Gastrocnemius medialis (tissue), 4 donors: Measurements from ENCODE around the gene INPP4B. TPM values are rescaled to one million over a fixed set of nuclear protein-coding genes. Genes with fewer than 3 reads are reported as not detected.
A peak's percentile ranks its signal among the peaks of the same experiment; 100 is the strongest.

Experiments
- ATAC-seq, 2 donors: fragments of 150-250 bp; one replicate each; pipeline ENCODE4 v1.9.1; 2016
- DNase-seq, 2 donors: peaks; one replicate each; pipeline ENCODE4 v3.0.0-alpha.2; 2019
- H3K27ac ChIP-seq, 4 donors: fragments of 200-600 bp; sonication (generic); 1 replicate in 1 of 4; 2 replicates in 3 of 4; pipeline ENCODE4 v1.5.1; 2016 to 2018; ENCODE audit warnings: mild to moderate bottlenecking in 2 of 4, moderate library complexity in 1 of 4
- H3K27me3 ChIP-seq, 3 donors: fragments of 200-600 bp; sonication (generic) in 2 of 3; 1 replicate in 1 of 3; 2 replicates in 2 of 3; pipeline versions ENCODE4 v1.5.1 to v1.6.0; 2016 to 2019; ENCODE audit warnings: mild to moderate bottlenecking in 1 of 3, moderate library complexity in 1 of 3
- H3K36me3 ChIP-seq, 2 donors: fragments of 200-600 bp; sonication (generic) in 1 of 2; one replicate each; pipeline ENCODE4 v1.5.1; 2017 to 2018
- H3K4me1 ChIP-seq, 2 donors: fragments of 200-600 bp; sonication (generic) in 1 of 2; one replicate each; pipeline ENCODE4 v1.5.1; 2016 to 2017; ENCODE audit warnings: mild to moderate bottlenecking in 2 of 2
- H3K4me3 ChIP-seq, 4 donors: fragments of 200-600 bp; sonication (generic) in 3 of 4; 1 replicate in 1 of 4; 2 replicates in 3 of 4; pipeline ENCODE4 v1.5.1; 2016 to 2019; ENCODE audit warnings: mild to moderate bottlenecking in 2 of 4
- H3K9me3 ChIP-seq, 3 donors: fragments of 200-600 bp; sonication (generic) in 2 of 3; 1 replicate in 1 of 3; 2 replicates in 2 of 3; pipeline ENCODE4 v1.5.1; 2016 to 2019
- CTCF ChIP-seq, 5 experiments: fragments of 450-650 bp in 3 of 5; fragments of 200-600 bp in 2 of 5; sonication (generic) in 2 of 5; IDR thresholded peaks in 4 of 5; conservative IDR thresholded peaks in 1 of 5; 1 replicate in 4 of 5; 2 replicates in 1 of 5; pipeline ENCODE4 v1.5.1; 2016 to 2019; ENCODE audit warnings: antibody characterized with exemption in 5 of 5, mild to moderate bottlenecking in 3 of 5, moderate library complexity in 3 of 5
- POLR2A ChIP-seq, 2 donors: fragments of 450-650 bp; IDR thresholded peaks; one replicate each; pipeline ENCODE4 v1.6.1; 2017; ENCODE audit warnings: antibody characterized with exemption in 2 of 2, mild to moderate bottlenecking in 2 of 2, moderate library complexity in 2 of 2
- in situ Hi-C, 4 donors: fragments of 200-750 bp; cut with MboI; loops; one replicate each; pipeline versions ENCODE4 v1.15.0 to v1.8.0; 2017; ENCODE audit warnings: low sequenced_read_pairs in 4 of 4
- intact Hi-C: fragments of 100-400 bp; cut with DNase I; formaldehyde crosslinking; loops from one replicate; pipeline ENCODE4 v1.15.1; 2023; ENCODE audit warnings: low total_unique reads
- total RNA-seq, 4 donors: library from RNA; depleted of rRNA; stranded (reverse); fragments of >200 nt; gene quantifications; one replicate each; pipeline versions ENCODE4 v1.1.0 to v1.2.3, GENCODE V29; 2016

INPP4B gene
- total RNA-seq, 4 donors from 2014 or later = 7.5 to 23.6 (median 9.1) TPM

GRCh38 chr4:142021761-142022160 is 824.3 kb downstream of the INPP4B start:
- intact Hi-C loops (no loop called here), in situ Hi-C loops (no loop called here)
- no peak overlapping the region for H3K27ac ChIP-seq
- H3K9me3 ChIP-seq = no peaks in the 10 kb centered on the region
- DNase-seq (no peak), ATAC-seq (peak in 1 of 2 donors; percentile 45)
- H3K36me3 ChIP-seq = no peaks in the 10 kb centered on the region
- no peaks in the 10 kb centered on the region for H3K4me1 ChIP-seq
- no peak for TF ChIP-seq POLR2A (IDR thresholded peaks at IDR 0.05)
- H3K27me3 ChIP-seq = no peaks in the 10 kb centered on the region
- no peak overlapping the region for H3K4me3 ChIP-seq

GRCh38 chr4:142021181-142021580 is 824.9 kb downstream of the INPP4B start:
- ATAC-seq = no peak
- in situ Hi-C loops (no loop called here), intact Hi-C loops (no loop called here)
- Histone ChIP-seq H3K4me3 (no peak overlapping the region), H3K27me3 (no peaks in the 10 kb centered on the region), H3K9me3 (no peaks in the 10 kb centered on the region), H3K36me3 (no peaks in the 10 kb centered on the region), H3K4me1 (no peaks in the 10 kb centered on the region), H3K27ac (no peak overlapping the region)
- TF ChIP-seq CTCF (IDR thresholded peaks at IDR 0.05 in 4 of 5, conservative IDR thresholded peaks at IDR 0.05 in 1 of 5) (no peak), POLR2A (IDR thresholded peaks at IDR 0.05) (no peak)
- DNase-seq = no peak

DNA sequence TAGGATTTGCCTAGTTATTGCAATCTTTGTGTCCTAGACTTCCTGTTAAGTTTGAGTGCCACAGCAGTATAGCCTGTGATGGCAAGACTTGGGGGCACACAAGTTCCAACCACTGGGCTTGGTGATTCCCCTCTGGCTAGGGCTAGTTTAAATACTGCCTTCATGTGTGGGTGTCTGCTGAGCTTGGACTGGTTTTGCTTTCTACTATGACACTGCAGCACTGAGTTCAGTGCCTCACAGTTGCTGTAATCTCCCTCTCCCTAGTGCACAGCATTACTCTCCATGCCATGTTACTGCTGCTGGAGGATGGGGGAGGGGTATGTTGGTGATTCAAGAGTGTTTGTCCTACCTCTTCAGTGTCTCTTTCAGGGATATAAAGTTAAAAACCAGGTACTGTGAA is 830.1 kb downstream of the INPP4B start:
- TF ChIP-seq POLR2A (IDR thresholded peaks at IDR 0.05) (no peak), CTCF (IDR thresholded peaks at IDR 0.05 in 4 of 5, conservative IDR thresholded peaks at IDR 0.05 in 1 of 5) (no peak)
- Histone ChIP-seq H3K27me3 (no peaks in the 10 kb centered on the region), H3K4me3 (no peak overlapping the region), H3K4me1 (no peaks in the 10 kb centered on the region), H3K27ac (no peak overlapping the region), H3K36me3 (no peaks in the 10 kb centered on the region), H3K9me3 (no peaks in the 10 kb centered on the region)
- in situ Hi-C loops (no loop called here), intact Hi-C loops (no loop called here)
- no peak for ATAC-seq
- no peak for DNase-seq

DNA sequence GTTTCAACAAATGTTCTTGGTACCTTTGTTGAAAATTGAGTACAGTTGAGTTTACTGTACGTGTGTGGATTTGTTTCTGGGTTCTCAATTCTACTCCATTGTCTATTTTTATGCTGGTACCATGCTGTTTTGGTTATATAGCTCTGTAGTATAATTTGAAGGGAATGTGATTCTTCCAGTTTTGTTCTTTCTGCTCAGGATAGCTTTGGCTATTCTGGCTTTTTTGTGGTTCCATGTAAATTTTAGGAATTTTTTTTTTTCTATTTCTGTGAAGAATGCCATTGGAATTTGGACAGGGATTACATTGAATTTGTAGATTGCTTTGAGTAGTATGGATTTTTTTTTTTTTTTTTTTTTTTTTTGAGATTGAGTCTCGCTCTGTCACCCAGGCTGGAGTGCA is 836.4 kb downstream of the INPP4B start:
- in situ Hi-C loops = no loop called here
- DNase-seq (no peak), ATAC-seq (no peak)
- peaks cover 0 to 5% (median 0%) of the 10 kb centered on the region in 3 donors for H3K9me3 ChIP-seq
- H3K27ac ChIP-seq = no peak overlapping the region
- no peaks in the 10 kb centered on the region for H3K4me1 ChIP-seq
- TF ChIP-seq POLR2A (IDR thresholded peaks at IDR 0.05) (no peak), CTCF (IDR thresholded peaks at IDR 0.05 in 4 of 5, conservative IDR thresholded peaks at IDR 0.05 in 1 of 5) (no peak)
- H3K36me3 ChIP-seq = no peaks in the 10 kb centered on the region
- H3K27me3 ChIP-seq = no peaks in the 10 kb centered on the region
- no peak overlapping the region for H3K4me3 ChIP-seq
- intact Hi-C loops = no loop called here

GRCh38 chr4:142005519-142005918 is 840.6 kb downstream of the INPP4B start:
- Histone ChIP-seq H3K4me3 (no peak overlapping the region), H3K27ac (no peak overlapping the region), H3K36me3 (no peaks in the 10 kb centered on the region), H3K9me3 (peaks cover 0 to 5% (median 0%) of the 10 kb centered on the region in 3 donors), H3K4me1 (no peaks in the 10 kb centered on the region), H3K27me3 (no peaks in the 10 kb centered on the region)
- in situ Hi-C loops (no loop called here), intact Hi-C loops (no loop called here)
- ATAC-seq (no peak), DNase-seq (no peak)
- TF ChIP-seq CTCF (IDR thresholded peaks at IDR 0.05 in 4 of 5, conservative IDR thresholded peaks at IDR 0.05 in 1 of 5) = no peak
- no peak for TF ChIP-seq POLR2A (IDR thresholded peaks at IDR 0.05)
